Upper lobe of left lung (tissue), 4 donors: ENCODE measurements around the gene SPIN1.

ENCODE experiments used
- POLR2AphosphoS5 ChIP-seq, 2 donors: sonication (generic); formaldehyde crosslinking; IDR thresholded peaks; one replicate each; pipeline ENCODE4 v1.5.1; 2017; ENCODE audit warnings: antibody characterized with exemption in 2 of 2
- TF ChIP-seq, protein P1 (sequence below), 6 experiments: fragments of 450-650 bp in 4 of 6; fragments of 200-600 bp in 2 of 6; sonication (generic) in 2 of 6; IDR thresholded peaks; one replicate each; pipeline ENCODE4 v1.5.1; 2016 to 2019; ENCODE audit warnings: antibody characterized with exemption in 6 of 6

DNA sequence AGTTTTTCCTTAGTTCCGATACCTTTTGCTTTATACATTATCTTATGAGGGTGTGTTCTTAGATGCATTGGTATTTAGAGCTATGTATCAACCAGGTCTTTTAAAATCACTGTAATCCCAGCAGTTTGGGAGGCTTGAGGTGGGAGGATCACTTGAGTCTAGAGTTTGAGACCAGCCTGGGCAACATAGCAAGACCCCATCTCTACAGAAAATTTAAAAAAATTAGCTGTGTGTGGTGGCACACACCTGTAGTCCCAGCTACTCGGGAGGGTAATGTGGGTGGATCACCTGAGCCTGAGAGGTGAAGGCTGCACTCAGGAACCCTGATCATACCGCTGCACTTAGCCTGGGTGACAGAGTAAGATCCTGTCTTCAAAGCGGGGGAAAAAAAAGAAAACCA lies 15.1 kb downstream of the SPIN1 start:
- TF ChIP-seq, protein P1, sequence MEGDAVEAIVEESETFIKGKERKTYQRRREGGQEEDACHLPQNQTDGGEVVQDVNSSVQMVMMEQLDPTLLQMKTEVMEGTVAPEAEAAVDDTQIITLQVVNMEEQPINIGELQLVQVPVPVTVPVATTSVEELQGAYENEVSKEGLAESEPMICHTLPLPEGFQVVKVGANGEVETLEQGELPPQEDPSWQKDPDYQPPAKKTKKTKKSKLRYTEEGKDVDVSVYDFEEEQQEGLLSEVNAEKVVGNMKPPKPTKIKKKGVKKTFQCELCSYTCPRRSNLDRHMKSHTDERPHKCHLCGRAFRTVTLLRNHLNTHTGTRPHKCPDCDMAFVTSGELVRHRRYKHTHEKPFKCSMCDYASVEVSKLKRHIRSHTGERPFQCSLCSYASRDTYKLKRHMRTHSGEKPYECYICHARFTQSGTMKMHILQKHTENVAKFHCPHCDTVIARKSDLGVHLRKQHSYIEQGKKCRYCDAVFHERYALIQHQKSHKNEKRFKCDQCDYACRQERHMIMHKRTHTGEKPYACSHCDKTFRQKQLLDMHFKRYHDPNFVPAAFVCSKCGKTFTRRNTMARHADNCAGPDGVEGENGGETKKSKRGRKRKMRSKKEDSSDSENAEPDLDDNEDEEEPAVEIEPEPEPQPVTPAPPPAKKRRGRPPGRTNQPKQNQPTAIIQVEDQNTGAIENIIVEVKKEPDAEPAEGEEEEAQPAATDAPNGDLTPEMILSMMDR (IDR thresholded peaks at IDR 0.05) = no peak
- TF ChIP-seq POLR2AphosphoS5 (IDR thresholded peaks at IDR 0.05) = no peak
